PC-3 (cell line): ENCODE data around the gene EIF4E1B.

Source experiments
- CTCF ChIP-seq: fragments of 300-600 bp; sonication (generic); conservative IDR thresholded peaks from 2 replicates; pipeline ENCODE4 v1.5.1; 2017; ENCODE audit warnings: antibody characterized with exemption, low read depth, mild to moderate bottlenecking, low read length
- EZH2phosphoT487 ChIP-seq: fragments of 300-600 bp; sonication (generic); IDR thresholded peaks from 2 replicates; pipeline ENCODE4 v1.6.1; 2018; ENCODE audit warnings: mild to moderate bottlenecking, antibody characterized with exemption, low read length, borderline replicate concordance

DNA sequence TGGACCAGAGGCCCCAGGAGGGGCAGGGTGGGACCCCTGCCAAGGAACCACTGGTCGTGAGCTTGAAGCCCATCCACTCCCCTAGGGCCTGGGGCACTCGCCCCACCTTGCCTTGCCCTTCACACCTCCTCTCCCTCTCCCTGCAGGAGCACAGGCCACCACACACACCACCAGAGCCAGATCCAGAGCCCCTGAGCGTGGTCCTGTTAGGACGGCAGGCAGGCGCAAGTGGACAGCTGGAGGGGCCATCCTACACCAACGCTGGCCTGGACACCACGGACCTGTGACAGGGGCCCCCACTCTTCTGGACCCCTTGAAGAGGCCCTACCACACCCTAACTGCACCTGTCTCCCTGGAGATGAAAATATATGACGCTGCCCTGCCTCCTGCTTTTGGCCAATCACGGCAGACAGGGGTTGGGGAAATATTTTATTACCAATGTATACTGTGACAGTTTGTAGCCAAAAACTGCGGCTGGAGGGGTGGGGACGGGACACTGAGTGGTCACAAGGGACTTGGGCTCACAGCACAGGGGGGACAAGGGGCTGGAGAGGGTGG lies 35.0 kb upstream of the EIF4E1B start:
- TF ChIP-seq CTCF (no peak), EZH2phosphoT487 (no peak)
